Stomach smooth muscle (tissue), 2 donors: ENCODE measurements around the gene LHPP.

Experiments used
- H3K27ac ChIP-seq: one replicate; pipeline ENCODE4 v1.7.0; 2013; ENCODE audit warnings: mild to moderate bottlenecking, low read length, inconsistent platforms
- H3K27me3 ChIP-seq, 2 donors: one replicate each; pipeline ENCODE4 v1.7.0; 2013; ENCODE audit warnings: low read length in 2 of 2; ENCODE audit not compliant: insufficient read depth in 2 of 2, control insufficient read depth in 1 of 2
- H3K36me3 ChIP-seq, 2 donors: one replicate each; pipeline ENCODE4 v1.7.0; 2013; ENCODE audit warnings: low read length in 2 of 2; ENCODE audit not compliant: control insufficient read depth in 2 of 2, insufficient read depth in 2 of 2
- H3K4me1 ChIP-seq: one replicate; pipeline ENCODE4 v1.7.0; 2013; ENCODE audit warnings: low read length; ENCODE audit not compliant: control insufficient read depth, insufficient read depth
- H3K4me3 ChIP-seq, 2 donors: one replicate each; pipeline ENCODE4 v1.7.0; 2013; ENCODE audit warnings: low read length in 2 of 2
- H3K9ac ChIP-seq, 2 donors: one replicate each; pipeline ENCODE4 v1.7.0; 2013; ENCODE audit warnings: low read length in 2 of 2, mild to moderate bottlenecking in 1 of 2
- H3K9me3 ChIP-seq, 2 donors: one replicate each; pipeline ENCODE4 v1.7.0; 2013; ENCODE audit warnings: low read length in 2 of 2; ENCODE audit not compliant: control insufficient read depth in 2 of 2
- donor health status: healthy.
- donor health status: Pancreatic carcinoma.

Gene LHPP

DNA sequence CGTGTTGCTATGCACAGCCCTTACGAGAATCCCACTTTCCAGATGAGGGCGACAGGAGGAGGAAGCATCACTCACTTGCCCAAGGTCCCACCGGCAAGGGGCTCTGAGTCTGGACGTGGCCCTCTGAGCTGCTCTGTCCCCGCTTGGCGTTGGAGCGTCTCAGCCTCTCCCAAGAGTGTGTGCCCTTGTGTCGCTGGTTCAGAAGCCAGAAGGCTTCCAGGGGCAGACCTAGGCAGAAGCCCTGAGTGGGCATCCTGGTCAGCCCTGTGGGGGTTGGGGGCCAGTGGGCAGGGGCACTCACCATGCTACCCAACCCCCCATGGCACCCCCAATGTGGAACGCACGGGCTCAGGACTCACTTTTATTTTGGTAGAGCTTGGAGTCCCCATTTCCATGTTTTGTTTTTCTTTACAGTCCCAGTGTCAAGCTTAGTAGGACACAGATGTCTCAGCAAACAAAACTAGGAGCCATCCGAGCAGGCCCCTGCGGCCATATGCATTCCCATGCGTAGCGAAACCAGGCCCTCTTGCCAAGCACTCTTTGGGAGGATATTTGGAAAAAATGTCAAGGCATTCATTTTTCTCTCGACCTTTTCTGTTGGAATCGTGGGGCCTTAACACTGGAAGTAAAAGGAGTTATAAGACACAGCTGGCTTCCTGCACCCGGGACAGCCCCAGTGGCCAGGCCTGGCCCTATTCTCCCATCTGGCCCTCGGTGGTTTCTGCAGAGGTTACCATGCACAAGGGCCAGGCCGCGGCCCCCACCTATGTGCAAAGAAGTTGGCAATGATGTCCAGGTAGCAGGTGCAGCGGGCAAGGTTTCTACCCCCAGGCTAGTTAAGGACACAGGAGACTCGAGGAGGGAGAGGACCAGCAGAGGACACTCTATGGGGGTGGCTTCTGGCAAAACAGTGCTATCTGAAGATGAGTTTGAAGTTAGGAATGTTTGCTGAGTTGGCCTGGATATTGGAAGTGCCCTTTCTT lies 97.0 kb downstream of the LHPP start:
- H3K9ac ChIP-seq = no peak overlapping the region
- no peak overlapping the region for H3K4me3 ChIP-seq
- H3K4me1 ChIP-seq = peaks cover 34% of the 10 kb centered on the region
- no peaks in the 10 kb centered on the region for H3K36me3 ChIP-seq
- no peaks in the 10 kb centered on the region for H3K27me3 ChIP-seq
- H3K27ac ChIP-seq = peak overlapping the region; percentile 80
- H3K9me3 ChIP-seq = no peaks in the 10 kb centered on the region

DNA sequence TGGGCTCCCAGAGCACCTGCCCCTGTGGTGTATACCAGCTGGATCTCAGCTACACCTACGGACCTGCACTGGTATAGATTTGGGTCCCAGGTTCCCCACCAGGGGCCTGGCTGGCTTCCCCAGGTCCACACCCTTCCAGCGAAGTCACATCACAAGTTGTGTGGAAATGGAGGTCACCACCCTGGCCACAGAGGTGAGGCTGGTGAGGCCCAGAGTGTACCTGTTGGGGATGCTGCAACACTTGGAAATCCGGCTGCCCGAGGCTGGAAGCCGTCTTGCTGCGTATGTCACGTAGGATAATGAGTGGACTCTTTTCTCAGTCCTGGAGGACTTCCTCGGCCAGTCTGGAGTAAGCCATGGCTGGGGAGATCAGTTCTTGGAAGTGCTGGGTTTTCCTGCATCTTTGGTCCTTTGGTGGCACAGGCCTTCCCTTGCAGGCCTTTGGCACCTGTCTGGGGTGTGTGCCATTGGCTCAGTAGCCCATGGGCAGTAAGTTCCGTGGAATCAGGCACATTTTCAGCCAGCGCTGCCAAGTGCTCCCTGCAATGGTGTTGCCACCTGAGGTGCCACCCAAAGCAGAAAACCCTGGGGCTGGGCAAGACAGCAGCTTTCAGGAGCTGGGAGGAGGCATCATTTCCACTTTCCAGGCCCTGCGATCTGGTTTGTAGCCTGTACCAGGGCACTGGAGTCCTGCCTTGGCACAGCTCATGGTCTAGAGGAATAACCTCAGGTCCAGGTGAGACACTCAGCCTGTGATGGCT lies 97.9 kb downstream of the LHPP start:
- Histone ChIP-seq H3K4me1 (peaks cover 34% of the 10 kb centered on the region), H3K4me3 (no peak overlapping the region), H3K9me3 (no peaks in the 10 kb centered on the region), H3K36me3 (no peaks in the 10 kb centered on the region), H3K27me3 (no peaks in the 10 kb centered on the region), H3K9ac (peak overlapping the region in 1 of 2 donors; percentile 55), H3K27ac (peak overlapping the region; percentile 80)

DNA sequence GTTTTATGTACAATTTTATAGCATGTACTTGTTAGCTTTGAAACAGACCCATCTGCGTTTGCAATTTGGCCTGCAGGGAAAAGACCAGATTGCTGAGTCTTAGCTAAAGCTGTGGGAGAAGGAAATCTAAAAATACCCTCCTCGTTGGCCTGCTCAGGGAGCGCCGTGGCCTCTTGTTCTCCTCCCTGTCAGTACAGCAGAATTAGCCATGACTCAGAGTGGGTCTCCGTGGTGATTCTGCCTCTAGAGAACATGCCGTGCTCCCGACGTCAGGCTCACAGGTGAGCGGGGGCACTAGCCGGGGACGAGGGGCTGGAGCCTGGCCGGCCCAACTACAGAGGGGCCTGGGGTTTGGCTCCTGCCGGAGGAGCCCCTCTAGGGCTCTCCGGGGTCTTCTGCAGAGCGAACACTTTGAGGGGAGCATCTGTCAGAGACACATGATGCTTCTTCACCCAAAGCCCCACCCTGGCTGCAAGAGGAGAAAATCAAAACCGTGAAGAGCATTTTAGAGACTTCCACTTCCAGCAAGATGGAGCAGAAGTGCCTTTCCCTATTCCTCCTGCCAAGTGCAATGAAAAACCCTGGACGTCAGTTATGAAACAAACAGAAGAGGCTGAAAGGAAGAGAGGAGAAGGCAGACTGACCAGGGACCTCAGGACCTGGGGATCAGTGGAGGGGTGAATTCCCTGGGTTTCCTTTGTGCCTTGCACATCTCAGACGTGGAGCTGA lies 98.9 kb downstream of the LHPP start:
- Histone ChIP-seq H3K36me3 (no peaks in the 10 kb centered on the region), H3K4me3 (peak overlapping the region in 1 of 2 donors; percentile 10), H3K9ac (peak overlapping the region; percentile 39 to 60), H3K27ac (peak overlapping the region; percentile 80), H3K9me3 (no peaks in the 10 kb centered on the region), H3K4me1 (peaks cover 34% of the 10 kb centered on the region), H3K27me3 (no peaks in the 10 kb centered on the region)

DNA sequence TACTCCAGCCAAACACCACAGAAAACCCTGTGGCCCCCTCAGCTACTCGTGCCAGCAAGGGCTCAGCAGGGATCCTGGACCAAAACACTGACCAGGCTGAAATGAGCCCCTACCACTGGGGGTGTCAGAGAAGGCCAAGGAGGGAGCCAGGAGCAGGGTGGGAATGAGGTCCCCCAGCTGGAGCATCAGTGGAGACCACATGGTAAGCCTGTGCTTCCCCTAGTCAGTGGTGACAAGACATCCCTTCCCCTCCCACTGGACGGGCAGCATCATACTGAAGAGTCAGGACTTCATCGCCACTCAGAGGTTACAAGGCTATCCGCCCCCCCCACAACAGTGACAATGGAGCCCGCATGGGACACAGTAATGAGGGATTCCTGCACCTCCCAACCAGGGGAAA lies 99.6 kb downstream of the LHPP start:
- Histone ChIP-seq H3K4me3 (no peak overlapping the region), H3K9me3 (no peaks in the 10 kb centered on the region), H3K9ac (peak overlapping the region in 1 of 2 donors; percentile 39), H3K36me3 (no peaks in the 10 kb centered on the region), H3K27ac (peak overlapping the region; percentile 80), H3K27me3 (no peaks in the 10 kb centered on the region), H3K4me1 (peaks cover 34% of the 10 kb centered on the region)

DNA sequence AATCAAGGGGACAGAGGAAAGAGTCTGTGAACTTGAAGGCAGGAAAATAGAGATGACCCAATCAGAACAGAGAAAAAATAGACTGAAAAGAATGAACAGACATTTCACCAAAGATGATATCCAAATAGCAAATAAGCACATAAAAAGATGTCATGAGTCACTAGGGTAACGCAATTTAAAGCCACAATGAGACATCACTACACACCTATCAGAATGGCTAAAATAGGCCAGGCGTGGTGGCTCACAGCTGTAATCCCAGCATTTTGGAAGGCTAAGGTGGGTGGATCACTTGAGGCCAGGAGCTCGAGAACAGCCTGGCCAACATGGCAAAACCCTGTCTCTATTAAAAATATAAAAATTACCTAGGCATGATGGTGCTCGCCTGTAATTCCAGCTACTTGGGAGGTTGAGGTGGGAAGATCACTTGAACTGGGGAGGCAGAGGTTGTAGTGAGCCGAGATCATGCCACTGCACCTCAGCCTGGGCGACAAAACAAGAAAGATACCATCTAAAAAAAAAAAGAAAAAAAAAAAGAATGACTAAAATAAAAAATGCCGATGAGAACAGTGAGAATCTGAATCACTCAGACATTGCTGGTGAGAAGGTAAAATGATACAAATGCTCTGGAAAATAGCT lies 100.9 kb downstream of the LHPP start:
- Histone ChIP-seq H3K36me3 (no peaks in the 10 kb centered on the region), H3K27me3 (no peaks in the 10 kb centered on the region), H3K9me3 (no peaks in the 10 kb centered on the region), H3K27ac (no peak overlapping the region), H3K4me3 (no peak overlapping the region), H3K9ac (no peak overlapping the region), H3K4me1 (peaks cover 34% of the 10 kb centered on the region)

DNA sequence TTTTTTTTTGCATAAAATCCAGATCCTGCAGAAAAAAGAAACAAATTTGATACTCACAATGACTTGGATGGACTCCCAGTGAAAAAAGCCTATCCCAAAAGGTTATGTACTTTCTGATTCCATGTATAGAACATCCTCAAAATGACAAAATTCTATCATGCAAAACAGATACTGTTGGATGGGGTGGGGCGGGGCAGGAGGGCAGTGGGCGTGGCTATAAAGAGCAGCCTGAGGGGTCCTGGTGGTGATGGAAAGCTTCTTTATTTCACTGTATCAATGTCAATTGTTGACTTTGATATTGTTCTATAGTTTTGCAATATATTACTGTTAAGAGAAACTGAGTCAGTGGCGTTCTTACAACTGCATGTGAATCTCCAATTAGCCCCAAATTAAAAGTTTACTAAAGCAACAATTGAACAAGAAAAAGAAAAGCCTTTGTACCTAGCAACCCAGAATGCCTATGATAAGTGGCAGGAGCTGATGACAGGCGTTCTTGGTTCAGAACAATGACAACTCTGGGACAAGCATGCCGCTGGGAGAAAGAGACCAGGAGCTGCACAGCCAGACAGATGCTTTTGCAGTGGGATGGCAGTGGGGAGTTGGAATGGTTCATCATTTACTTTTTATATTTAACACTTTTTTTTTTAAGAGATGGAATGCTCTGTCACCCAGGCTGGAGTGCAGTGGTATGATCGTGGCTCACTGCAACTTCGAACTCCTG lies 101.9 kb downstream of the LHPP start:
- no peaks in the 10 kb centered on the region for H3K36me3 ChIP-seq
- no peaks in the 10 kb centered on the region for H3K27me3 ChIP-seq
- H3K9me3 ChIP-seq = no peaks in the 10 kb centered on the region
- H3K4me1 ChIP-seq = peaks cover 25% of the 10 kb centered on the region
- no peak overlapping the region for H3K27ac ChIP-seq
- no peak overlapping the region for H3K9ac ChIP-seq
- no peak overlapping the region for H3K4me3 ChIP-seq

DNA sequence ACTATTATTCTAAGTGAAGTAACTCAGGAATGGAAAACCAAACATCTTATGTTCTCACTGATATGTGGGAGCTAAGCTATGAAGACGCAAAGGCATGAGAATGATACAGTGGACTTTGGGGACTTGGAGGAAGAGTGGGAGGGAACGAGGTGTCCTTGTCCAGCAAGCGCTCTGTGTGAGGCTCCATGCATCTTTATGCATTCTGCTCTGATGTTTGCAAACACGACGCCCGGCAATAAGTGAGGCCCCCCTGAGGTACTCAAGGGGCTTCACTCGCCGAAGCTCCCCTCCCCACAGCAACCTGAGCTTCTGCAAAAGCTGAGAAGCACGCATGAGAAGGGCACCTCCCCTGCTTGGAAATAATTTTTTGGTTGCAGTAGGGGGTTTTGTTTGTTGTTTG lies 103.3 kb downstream of the LHPP start:
- Histone ChIP-seq H3K27me3 (no peaks in the 10 kb centered on the region), H3K36me3 (no peaks in the 10 kb centered on the region), H3K4me3 (no peak overlapping the region), H3K27ac (no peak overlapping the region), H3K9me3 (no peaks in the 10 kb centered on the region), H3K9ac (no peak overlapping the region), H3K4me1 (peaks cover 14% of the 10 kb centered on the region)

DNA sequence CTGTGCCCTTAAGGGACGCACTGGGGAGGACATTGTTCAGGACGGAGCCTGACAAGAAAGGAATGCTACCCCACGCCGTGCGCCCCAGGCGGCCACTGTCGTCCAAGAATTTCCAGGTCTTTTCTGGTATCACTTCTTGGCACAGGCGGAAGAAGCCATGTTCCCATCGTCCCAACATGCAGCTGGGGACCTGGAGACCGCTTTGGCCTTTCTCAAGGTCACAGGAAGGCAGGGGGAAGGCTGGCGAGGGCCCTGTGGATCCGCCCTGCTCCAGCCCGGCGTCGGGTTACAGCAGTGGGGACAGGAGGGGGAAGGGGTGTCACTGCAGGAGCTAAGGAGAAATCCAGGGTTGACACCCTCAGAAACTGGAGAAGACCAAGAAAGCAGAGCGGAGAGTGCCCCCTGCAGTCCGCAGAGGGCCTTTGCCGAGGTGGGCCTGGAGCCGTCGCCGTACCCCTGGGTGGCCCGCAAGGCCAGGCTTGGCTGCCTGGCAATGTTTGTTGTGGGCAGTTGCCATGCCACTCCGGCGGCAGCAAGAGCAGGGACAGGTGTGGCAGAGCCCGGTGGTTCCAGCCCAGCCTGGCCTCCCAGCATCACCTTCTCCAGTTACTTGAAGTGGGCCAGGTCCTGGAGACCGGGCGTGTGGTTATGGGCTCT lies 104.1 kb downstream of the LHPP start:
- peaks cover 6% of the 10 kb centered on the region for H3K4me1 ChIP-seq
- no peaks in the 10 kb centered on the region for H3K9me3 ChIP-seq
- H3K36me3 ChIP-seq = no peaks in the 10 kb centered on the region
- no peak overlapping the region for H3K27ac ChIP-seq
- no peak overlapping the region for H3K4me3 ChIP-seq
- no peaks in the 10 kb centered on the region for H3K27me3 ChIP-seq
- H3K9ac ChIP-seq = no peak overlapping the region

DNA sequence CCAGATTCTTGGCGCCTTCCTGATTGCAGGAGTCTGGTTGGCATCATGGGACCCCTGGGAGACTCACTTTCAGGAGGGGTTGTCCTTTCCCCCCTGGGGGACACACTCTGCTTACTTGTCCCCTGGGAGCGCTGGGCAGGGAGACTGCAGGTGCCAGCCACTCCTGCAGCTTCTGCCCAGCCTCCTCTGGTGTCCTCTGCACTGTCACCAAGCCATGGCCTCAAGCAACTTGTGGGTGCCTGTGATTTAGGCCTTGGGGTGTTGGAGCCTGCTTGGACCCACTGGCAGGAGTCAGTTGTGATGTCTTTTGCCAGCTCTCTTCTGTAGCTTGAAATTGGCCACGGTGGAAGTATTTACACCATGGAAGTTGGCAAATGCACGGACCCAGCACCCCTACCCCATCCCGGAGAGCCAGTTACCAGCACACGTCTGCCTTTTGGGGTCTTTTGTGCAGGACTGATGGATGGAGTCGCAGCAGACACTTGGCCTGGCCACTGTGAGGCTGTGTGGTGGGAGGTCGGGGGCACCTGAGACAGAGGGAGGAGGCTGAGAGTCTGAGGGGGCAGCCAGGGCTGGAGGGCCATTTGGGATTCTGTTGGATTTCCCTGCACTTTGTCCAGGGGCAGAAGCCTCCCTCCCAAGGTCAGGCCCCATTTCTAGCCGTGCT lies 104.7 kb downstream of the LHPP start:
- no peak overlapping the region for H3K9ac ChIP-seq
- H3K4me1 ChIP-seq = no peaks in the 10 kb centered on the region
- no peak overlapping the region for H3K4me3 ChIP-seq
- no peaks in the 10 kb centered on the region for H3K9me3 ChIP-seq
- H3K27me3 ChIP-seq = no peaks in the 10 kb centered on the region
- no peak overlapping the region for H3K27ac ChIP-seq
- no peaks in the 10 kb centered on the region for H3K36me3 ChIP-seq
